ENCODE results near the gene USP33.
"Not testable (repeated sequence)": the region's sequence is repeated elsewhere in the genome, so short reads cannot be mapped to it uniquely, and the experiment has no call there.

Gene USP33

GRCh38 chr1:77668924-77669449 lies 90.7 kb downstream of the USP33 start:
- DNase-seq, result no peak

GRCh38 chr1:77664939-77665516 lies 94.6 kb downstream of the USP33 start:
- DNase-seq, result no peak

- DNase-seq, result no peak
These were observed 98.0 kb downstream of the USP33 start for GRCh38 chr1:77661696-77662095.

- DNase-seq, result no peak
These were observed 99.6 kb downstream of the USP33 start for GRCh38 chr1:77659879-77660593.

GRCh38 chr1:77658271-77658670 lies 101.4 kb downstream of the USP33 start:
- DNase-seq, result no peak

GRCh38 chr1:77655431-77655974 lies 104.1 kb downstream of the USP33 start:
- DNase-seq, result no peak

- no peak for DNase-seq
These were observed 106.6 kb downstream of the USP33 start for GRCh38 chr1:77652970-77653516.

- no peak for DNase-seq
These were observed 107.4 kb downstream of the USP33 start for GRCh38 chr1:77652268-77652667.

GRCh38 chr1:77649127-77649526 lies 110.5 kb downstream of the USP33 start:
- no peak for DNase-seq

GRCh38 chr1:77646224-77646623 lies 113.4 kb downstream of the USP33 start:
- DNase-seq, result not testable (repeated sequence)

Data from activated CD4-positive, alpha-beta T cell treated with anti-CD3 and anti-CD28 coated beads, Interleukin-2, amount 50 U/mL, for 48 hours (primary cell).